SK-N-SH treated with all-trans-retinoic acid at 6 μM for 48 hours (cell line): ENCODE results near the gene GADD45B.

Source experiments
- CSDC2 ChIP-seq: fragments of 250-450 bp; sonication (Bioruptor Pico); IDR thresholded peaks from 2 replicates; pipeline ENCODE4 v1.5.0; 2020; ENCODE audit warnings: mild to moderate bottlenecking, moderate library complexity
- ESRRG ChIP-seq: fragments of 250-450 bp; sonication (Bioruptor Pico); IDR thresholded peaks from 2 replicates; pipeline ENCODE4 v1.6.1; 2021; ENCODE audit warnings: mild to moderate bottlenecking
- ISL1 ChIP-seq: fragments of 250-450 bp; sonication (Bioruptor Pico); IDR thresholded peaks from 2 replicates; pipeline ENCODE4 v2.1.2; 2022; ENCODE audit warnings: mild to moderate bottlenecking, moderate library complexity
- PATZ1 ChIP-seq: fragments of 250-450 bp; sonication (Bioruptor Pico); IDR thresholded peaks from 2 replicates; pipeline ENCODE4 v1.8.0; 2020; ENCODE audit warnings: mild to moderate bottlenecking, moderate library complexity, borderline replicate concordance
- RARB ChIP-seq: fragments of 250-450 bp; sonication (Bioruptor Pico); IDR thresholded peaks from 2 replicates; pipeline ENCODE4 v1.8.0; 2021; ENCODE audit warnings: mild to moderate bottlenecking, moderate library complexity
- TOX ChIP-seq: fragments of 250-450 bp; sonication (Bioruptor Pico); IDR thresholded peaks from 2 replicates; pipeline ENCODE4 v1.8.0; 2021; ENCODE audit warnings: mild to moderate bottlenecking, moderate library complexity, borderline replicate concordance
- TF ChIP-seq, protein P1 (sequence below): fragments of 250-450 bp; sonication (Bioruptor Pico); IDR thresholded peaks from 2 replicates; pipeline ENCODE4 v1.8.0; 2021; ENCODE audit warnings: low read depth, mild to moderate bottlenecking, moderate library complexity, borderline replicate concordance

GRCh38 chr19:2477732-2478191, 1.8 kb downstream of the GADD45B start:
- TF ChIP-seq PATZ1 (no peak), ESRRG (no peak), CSDC2 (no peak), RARB (CRISPR knock-in tag) (no peak), TOX (no peak), ISL1 (no peak)
- TF ChIP-seq, protein P1, sequence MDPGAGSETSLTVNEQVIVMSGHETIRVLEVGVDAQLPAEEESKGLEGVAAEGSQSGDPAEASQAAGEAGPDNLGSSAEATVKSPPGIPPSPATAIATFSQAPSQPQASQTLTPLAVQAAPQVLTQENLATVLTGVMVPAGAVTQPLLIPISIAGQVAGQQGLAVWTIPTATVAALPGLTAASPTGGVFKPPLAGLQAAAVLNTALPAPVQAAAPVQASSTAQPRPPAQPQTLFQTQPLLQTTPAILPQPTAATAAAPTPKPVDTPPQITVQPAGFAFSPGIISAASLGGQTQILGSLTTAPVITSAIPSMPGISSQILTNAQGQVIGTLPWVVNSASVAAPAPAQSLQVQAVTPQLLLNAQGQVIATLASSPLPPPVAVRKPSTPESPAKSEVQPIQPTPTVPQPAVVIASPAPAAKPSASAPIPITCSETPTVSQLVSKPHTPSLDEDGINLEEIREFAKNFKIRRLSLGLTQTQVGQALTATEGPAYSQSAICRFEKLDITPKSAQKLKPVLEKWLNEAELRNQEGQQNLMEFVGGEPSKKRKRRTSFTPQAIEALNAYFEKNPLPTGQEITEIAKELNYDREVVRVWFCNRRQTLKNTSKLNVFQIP = no peak
